ENCODE data around the gene KLRC3.
"Not testable (repeated sequence)": the region's sequence is repeated elsewhere in the genome, so short reads cannot be mapped to it uniquely, and the experiment has no call there.

- not testable (repeated sequence) for TF ChIP-seq CTCF, POLR2A (IDR thresholded peaks at IDR 0.05)
These were observed 17.2 kb upstream of the KLRC3 start for GRCh38 chr12:10437601-10438000.
